WTC11 (cell line): ENCODE results near the gene RFX4. TPM values are rescaled to one million over a fixed set of nuclear protein-coding genes. Genes with fewer than 3 reads are reported as not detected.

Experiments used
- ATAC-seq: fragments of 200-7000 bp; cut with Tn5 transposase; 2 replicates; pipeline ENCODE4 v1.10.0; 2021; ENCODE audit warnings: mild to moderate bottlenecking, moderate library complexity
- CTCF ChIA-PET: fragments of 300-600 bp; sonication (Branson Sonifier 250); formaldehyde crosslinking; loops from one replicate; lab custom pipeline; 2021; ENCODE audit warnings: antibody characterized with exemption; lab: Charles Lee
- POLR2A ChIA-PET: fragments of 350-600 bp; sonication (Branson Sonifier 250); formaldehyde crosslinking; loops from one replicate; lab custom pipeline; 2021; ENCODE audit warnings: antibody characterized with exemption; lab: Charles Lee
- DNase-seq: peaks from one replicate; pipeline ENCODE4 v3.0.0; 2021; ENCODE audit warnings: low spot score
- H3K27ac Mint-ChIP-seq: 2 replicates; pipeline ENCODE4 v1.8.0; 2021; ENCODE audit warnings: mixed read lengths
- H3K27me3 Mint-ChIP-seq: 2 replicates; pipeline ENCODE4 v1.8.0; 2021; ENCODE audit warnings: low read depth, mild to moderate bottlenecking, moderate library complexity, mixed read lengths
- H3K36me3 Mint-ChIP-seq: 2 replicates; pipeline ENCODE4 v1.8.0; 2021; ENCODE audit warnings: mixed read lengths
- H3K4me1 Mint-ChIP-seq: 2 replicates; pipeline ENCODE4 v1.8.0; 2022; ENCODE audit warnings: mixed read lengths
- H3K4me3 Mint-ChIP-seq: 2 replicates; pipeline ENCODE4 v1.8.0; 2021; ENCODE audit warnings: mild to moderate bottlenecking, moderate library complexity, mixed read lengths
- H3K9me3 Mint-ChIP-seq: 2 replicates; pipeline ENCODE4 v1.8.0; 2021; ENCODE audit warnings: mixed read lengths
- CBFB ChIP-seq: sonication (generic); formaldehyde crosslinking; IDR thresholded peaks from 2 replicates; pipeline ENCODE4 v1.8.1; 2022; ENCODE audit warnings: mild to moderate bottlenecking, low read depth, missing genetic modification reagents
- HMGA2 ChIP-seq: fragments of 250-450 bp; sonication (Bioruptor Pico); IDR thresholded peaks from 2 replicates; pipeline ENCODE4 v1.4.0; 2021; ENCODE audit warnings: mild to moderate bottlenecking, moderate library complexity
- NFE2L1 ChIP-seq: sonication (generic); formaldehyde crosslinking; IDR thresholded peaks from 2 replicates; pipeline ENCODE4 v1.8.1; 2023; ENCODE audit warnings: missing genetic modification reagents
- SMAD3 ChIP-seq: sonication (generic); formaldehyde crosslinking; IDR thresholded peaks from 2 replicates; pipeline ENCODE4 v1.8.0; 2022; ENCODE audit warnings: missing genetic modification reagents, mild to moderate bottlenecking, borderline replicate concordance
- TEAD1 ChIP-seq: sonication (generic); formaldehyde crosslinking; IDR thresholded peaks from 2 replicates; pipeline ENCODE4 v1.8.0; 2022; ENCODE audit warnings: mild to moderate bottlenecking, missing genetic modification reagents
- ZBTB21 ChIP-seq: sonication (generic); formaldehyde crosslinking; IDR thresholded peaks from 2 replicates; pipeline ENCODE4 v1.8.1; 2023; ENCODE audit warnings: mild to moderate bottlenecking, missing genetic modification reagents, borderline replicate concordance
- ZNF232 ChIP-seq: sonication (generic); formaldehyde crosslinking; IDR thresholded peaks from 2 replicates; pipeline ENCODE4 v1.8.0; 2022; ENCODE audit warnings: mild to moderate bottlenecking, missing genetic modification reagents
- ZNF423 ChIP-seq: fragments of 250-450 bp; sonication (Bioruptor Pico); IDR thresholded peaks from 2 replicates; pipeline ENCODE4 v2.1.2; 2022; ENCODE audit warnings: mild to moderate bottlenecking, moderate library complexity
- total RNA-seq: library from RNA; stranded (reverse); gene quantifications from 3 replicates; pipeline ENCODE4 v1.2.3, GENCODE V29; 2021
- TF ChIP-seq, protein P1 (sequence below): sonication (generic); formaldehyde crosslinking; IDR thresholded peaks from 2 replicates; pipeline ENCODE4 v1.8.1; 2023; ENCODE audit warnings: mild to moderate bottlenecking, moderate library complexity, missing genetic modification reagents
- TF ChIP-seq, protein P2 (sequence below): sonication (generic); formaldehyde crosslinking; IDR thresholded peaks from 2 replicates; pipeline ENCODE4 v1.8.1; 2022; ENCODE audit warnings: mild to moderate bottlenecking, moderate library complexity, missing genetic modification reagents
- TF ChIP-seq, protein P3 (sequence below): sonication (generic); formaldehyde crosslinking; IDR thresholded peaks from 2 replicates; pipeline ENCODE4 v1.8.0; 2022; ENCODE audit warnings: mild to moderate bottlenecking, missing genetic modification reagents
- TF ChIP-seq, protein P4 (sequence below): sonication (generic); formaldehyde crosslinking; IDR thresholded peaks from 2 replicates; pipeline ENCODE4 v1.8.0; 2022; ENCODE audit warnings: mild to moderate bottlenecking, missing genetic modification reagents
- TF ChIP-seq, protein P5 (sequence below): sonication (generic); formaldehyde crosslinking; IDR thresholded peaks from 2 replicates; pipeline ENCODE4 v1.8.0; 2023; ENCODE audit warnings: mild to moderate bottlenecking, missing genetic modification reagents
- TF ChIP-seq, protein P6 (sequence below): fragments of 250-450 bp; sonication (Bioruptor Pico); IDR thresholded peaks from 2 replicates; pipeline ENCODE4 v1.9.0; 2021; ENCODE audit warnings: moderate library complexity, mild to moderate bottlenecking, inconsistent platforms, borderline replicate concordance
- TF ChIP-seq, protein P7 (sequence below): sonication (generic); formaldehyde crosslinking; IDR thresholded peaks from 2 replicates; pipeline ENCODE4 v1.8.1; 2023; ENCODE audit warnings: mild to moderate bottlenecking, missing genetic modification reagents
- TF ChIP-seq, protein P8 (sequence below): fragments of 250-450 bp; sonication (Bioruptor Pico); IDR thresholded peaks from 2 replicates; pipeline ENCODE4 v1.9.0; 2021; ENCODE audit warnings: mild to moderate bottlenecking
- TF ChIP-seq, protein P9 (sequence below): fragments of 250-450 bp; sonication (Bioruptor Pico); IDR thresholded peaks from 2 replicates; pipeline ENCODE4 v1.9.0; 2021; ENCODE audit warnings: mild to moderate bottlenecking
- TF ChIP-seq, protein P10 (sequence below): fragments of 200-600 bp; IDR thresholded peaks from 2 replicates; pipeline ENCODE4 v1.8.0; 2022; ENCODE audit warnings: antibody characterized with exemption

RFX4 gene
- total RNA-seq, 1 experiment from 2014 or later = 0.26 TPM

DNA sequence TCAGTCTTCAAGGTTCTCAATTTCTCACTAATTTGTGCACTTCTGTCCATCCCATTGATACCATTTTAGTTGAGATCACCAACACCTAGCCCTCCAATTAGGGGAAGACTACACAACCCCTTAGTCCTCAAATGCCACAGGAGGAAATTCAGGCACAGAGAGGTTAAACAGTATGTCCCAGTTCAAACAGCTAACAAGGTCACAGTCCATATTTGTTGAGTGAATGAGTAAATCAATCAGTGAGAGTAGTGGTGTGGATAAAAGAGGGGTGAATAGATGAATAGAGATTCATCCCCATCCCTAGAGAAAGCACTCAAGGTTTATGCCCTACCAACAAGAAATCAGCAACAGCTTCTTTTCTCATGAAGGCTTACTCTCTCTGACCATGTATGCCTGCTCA lies 97.5 kb downstream of the RFX4 start (continued):
- TF ChIP-seq, protein P1, sequence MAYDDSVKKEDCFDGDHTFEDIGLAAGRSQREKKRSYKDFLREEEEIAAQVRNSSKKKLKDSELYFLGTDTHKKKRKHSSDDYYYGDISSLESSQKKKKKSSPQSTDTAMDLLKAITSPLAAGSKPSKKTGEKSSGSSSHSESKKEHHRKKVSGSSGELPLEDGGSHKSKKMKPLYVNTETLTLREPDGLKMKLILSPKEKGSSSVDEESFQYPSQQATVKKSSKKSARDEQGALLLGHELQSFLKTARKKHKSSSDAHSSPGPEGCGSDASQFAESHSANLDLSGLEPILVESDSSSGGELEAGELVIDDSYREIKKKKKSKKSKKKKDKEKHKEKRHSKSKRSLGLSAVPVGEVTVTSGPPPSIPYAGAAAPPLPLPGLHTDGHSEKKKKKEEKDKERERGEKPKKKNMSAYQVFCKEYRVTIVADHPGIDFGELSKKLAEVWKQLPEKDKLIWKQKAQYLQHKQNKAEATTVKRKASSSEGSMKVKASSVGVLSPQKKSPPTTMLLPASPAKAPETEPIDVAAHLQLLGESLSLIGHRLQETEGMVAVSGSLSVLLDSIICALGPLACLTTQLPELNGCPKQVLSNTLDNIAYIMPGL = no peak
- no peak for TF ChIP-seq CBFB (CRISPR knock-in tag)
- TF ChIP-seq SMAD3 (CRISPR knock-in tag) = no peak
- no peak for TF ChIP-seq ZBTB21 (CRISPR knock-in tag)
- TF ChIP-seq ZNF423 = no peak
- TF ChIP-seq, protein P2, sequence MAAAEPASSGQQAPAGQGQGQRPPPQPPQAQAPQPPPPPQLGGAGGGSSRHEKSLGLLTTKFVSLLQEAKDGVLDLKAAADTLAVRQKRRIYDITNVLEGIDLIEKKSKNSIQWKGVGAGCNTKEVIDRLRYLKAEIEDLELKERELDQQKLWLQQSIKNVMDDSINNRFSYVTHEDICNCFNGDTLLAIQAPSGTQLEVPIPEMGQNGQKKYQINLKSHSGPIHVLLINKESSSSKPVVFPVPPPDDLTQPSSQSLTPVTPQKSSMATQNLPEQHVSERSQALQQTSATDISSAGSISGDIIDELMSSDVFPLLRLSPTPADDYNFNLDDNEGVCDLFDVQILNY = no peak

DNA sequence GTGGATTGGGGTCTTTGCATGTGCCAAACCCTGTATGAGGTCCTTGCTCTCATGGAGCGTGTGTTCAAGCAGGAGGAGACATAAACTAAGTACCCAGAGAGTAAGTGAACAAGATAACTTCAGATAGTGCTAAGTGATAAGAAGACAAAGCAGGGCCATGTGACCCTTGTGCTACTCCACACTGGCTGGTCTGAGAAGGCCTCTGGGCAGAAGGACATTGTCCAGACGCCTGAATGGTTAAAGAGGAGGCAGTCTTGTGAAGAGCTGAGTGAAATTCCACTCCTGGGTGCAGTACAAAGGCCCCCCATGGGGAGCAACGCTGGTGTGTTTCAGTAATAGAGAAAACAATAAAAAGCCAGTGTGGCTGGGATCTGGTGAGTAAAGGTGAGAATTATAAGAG lies 98.4 kb downstream of the RFX4 start:
- ATAC-seq (peak; percentile 68), DNase-seq (no peak)
- Mint-ChIP-seq H3K36me3 (no peaks in the 10 kb centered on the region), H3K4me3 (no peak overlapping the region), H3K4me1 (peaks cover 30% of the 10 kb centered on the region), H3K9me3 (no peaks in the 10 kb centered on the region), H3K27ac (no peak overlapping the region), H3K27me3 (no peaks in the 10 kb centered on the region)
- ChIA-PET POLR2A (no interaction called here), CTCF (no interaction called here)
- TF ChIP-seq, protein P2 = no peak
- TF ChIP-seq TEAD1 (no peak), HMGA2 (CRISPR knock-in tag) (no peak), ZNF232 (CRISPR knock-in tag) (no peak), NFE2L1 (CRISPR knock-in tag) (no peak)
- TF ChIP-seq, protein P3, sequence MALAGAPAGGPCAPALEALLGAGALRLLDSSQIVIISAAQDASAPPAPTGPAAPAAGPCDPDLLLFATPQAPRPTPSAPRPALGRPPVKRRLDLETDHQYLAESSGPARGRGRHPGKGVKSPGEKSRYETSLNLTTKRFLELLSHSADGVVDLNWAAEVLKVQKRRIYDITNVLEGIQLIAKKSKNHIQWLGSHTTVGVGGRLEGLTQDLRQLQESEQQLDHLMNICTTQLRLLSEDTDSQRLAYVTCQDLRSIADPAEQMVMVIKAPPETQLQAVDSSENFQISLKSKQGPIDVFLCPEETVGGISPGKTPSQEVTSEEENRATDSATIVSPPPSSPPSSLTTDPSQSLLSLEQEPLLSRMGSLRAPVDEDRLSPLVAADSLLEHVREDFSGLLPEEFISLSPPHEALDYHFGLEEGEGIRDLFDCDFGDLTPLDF = no peak
- TF ChIP-seq, protein P4, sequence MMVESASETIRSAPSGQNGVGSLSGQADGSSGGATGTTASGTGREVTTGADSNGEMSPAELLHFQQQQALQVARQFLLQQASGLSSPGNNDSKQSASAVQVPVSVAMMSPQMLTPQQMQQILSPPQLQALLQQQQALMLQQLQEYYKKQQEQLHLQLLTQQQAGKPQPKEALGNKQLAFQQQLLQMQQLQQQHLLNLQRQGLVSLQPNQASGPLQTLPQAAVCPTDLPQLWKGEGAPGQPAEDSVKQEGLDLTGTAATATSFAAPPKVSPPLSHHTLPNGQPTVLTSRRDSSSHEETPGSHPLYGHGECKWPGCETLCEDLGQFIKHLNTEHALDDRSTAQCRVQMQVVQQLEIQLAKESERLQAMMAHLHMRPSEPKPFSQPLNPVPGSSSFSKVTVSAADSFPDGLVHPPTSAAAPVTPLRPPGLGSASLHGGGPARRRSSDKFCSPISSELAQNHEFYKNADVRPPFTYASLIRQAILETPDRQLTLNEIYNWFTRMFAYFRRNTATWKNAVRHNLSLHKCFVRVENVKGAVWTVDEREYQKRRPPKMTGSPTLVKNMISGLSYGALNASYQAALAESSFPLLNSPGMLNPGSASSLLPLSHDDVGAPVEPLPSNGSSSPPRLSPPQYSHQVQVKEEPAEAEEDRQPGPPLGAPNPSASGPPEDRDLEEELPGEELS (CRISPR knock-in tag) = no peak
- TF ChIP-seq, protein P5, sequence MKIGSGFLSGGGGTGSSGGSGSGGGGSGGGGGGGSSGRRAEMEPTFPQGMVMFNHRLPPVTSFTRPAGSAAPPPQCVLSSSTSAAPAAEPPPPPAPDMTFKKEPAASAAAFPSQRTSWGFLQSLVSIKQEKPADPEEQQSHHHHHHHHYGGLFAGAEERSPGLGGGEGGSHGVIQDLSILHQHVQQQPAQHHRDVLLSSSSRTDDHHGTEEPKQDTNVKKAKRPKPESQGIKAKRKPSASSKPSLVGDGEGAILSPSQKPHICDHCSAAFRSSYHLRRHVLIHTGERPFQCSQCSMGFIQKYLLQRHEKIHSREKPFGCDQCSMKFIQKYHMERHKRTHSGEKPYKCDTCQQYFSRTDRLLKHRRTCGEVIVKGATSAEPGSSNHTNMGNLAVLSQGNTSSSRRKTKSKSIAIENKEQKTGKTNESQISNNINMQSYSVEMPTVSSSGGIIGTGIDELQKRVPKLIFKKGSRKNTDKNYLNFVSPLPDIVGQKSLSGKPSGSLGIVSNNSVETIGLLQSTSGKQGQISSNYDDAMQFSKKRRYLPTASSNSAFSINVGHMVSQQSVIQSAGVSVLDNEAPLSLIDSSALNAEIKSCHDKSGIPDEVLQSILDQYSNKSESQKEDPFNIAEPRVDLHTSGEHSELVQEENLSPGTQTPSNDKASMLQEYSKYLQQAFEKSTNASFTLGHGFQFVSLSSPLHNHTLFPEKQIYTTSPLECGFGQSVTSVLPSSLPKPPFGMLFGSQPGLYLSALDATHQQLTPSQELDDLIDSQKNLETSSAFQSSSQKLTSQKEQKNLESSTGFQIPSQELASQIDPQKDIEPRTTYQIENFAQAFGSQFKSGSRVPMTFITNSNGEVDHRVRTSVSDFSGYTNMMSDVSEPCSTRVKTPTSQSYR (CRISPR knock-in tag) = no peak
- TF ChIP-seq, protein P6, sequence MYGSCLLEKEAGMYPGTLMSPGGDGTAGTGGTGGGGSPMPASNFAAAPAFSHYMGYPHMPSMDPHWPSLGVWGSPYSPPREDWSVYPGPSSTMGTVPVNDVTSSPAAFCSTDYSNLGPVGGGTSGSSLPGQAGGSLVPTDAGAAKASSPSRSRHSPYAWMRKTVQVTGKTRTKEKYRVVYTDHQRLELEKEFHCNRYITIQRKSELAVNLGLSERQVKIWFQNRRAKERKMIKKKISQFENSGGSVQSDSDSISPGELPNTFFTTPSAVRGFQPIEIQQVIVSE (CRISPR knock-in tag) = no peak
- TF ChIP-seq, protein P7, sequence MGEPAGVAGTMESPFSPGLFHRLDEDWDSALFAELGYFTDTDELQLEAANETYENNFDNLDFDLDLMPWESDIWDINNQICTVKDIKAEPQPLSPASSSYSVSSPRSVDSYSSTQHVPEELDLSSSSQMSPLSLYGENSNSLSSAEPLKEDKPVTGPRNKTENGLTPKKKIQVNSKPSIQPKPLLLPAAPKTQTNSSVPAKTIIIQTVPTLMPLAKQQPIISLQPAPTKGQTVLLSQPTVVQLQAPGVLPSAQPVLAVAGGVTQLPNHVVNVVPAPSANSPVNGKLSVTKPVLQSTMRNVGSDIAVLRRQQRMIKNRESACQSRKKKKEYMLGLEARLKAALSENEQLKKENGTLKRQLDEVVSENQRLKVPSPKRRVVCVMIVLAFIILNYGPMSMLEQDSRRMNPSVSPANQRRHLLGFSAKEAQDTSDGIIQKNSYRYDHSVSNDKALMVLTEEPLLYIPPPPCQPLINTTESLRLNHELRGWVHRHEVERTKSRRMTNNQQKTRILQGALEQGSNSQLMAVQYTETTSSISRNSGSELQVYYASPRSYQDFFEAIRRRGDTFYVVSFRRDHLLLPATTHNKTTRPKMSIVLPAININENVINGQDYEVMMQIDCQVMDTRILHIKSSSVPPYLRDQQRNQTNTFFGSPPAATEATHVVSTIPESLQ (CRISPR knock-in tag) = no peak
- TF ChIP-seq, protein P8, sequence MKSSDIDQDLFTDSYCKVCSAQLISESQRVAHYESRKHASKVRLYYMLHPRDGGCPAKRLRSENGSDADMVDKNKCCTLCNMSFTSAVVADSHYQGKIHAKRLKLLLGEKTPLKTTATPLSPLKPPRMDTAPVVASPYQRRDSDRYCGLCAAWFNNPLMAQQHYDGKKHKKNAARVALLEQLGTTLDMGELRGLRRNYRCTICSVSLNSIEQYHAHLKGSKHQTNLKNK = no peak
- TF ChIP-seq, protein P9, sequence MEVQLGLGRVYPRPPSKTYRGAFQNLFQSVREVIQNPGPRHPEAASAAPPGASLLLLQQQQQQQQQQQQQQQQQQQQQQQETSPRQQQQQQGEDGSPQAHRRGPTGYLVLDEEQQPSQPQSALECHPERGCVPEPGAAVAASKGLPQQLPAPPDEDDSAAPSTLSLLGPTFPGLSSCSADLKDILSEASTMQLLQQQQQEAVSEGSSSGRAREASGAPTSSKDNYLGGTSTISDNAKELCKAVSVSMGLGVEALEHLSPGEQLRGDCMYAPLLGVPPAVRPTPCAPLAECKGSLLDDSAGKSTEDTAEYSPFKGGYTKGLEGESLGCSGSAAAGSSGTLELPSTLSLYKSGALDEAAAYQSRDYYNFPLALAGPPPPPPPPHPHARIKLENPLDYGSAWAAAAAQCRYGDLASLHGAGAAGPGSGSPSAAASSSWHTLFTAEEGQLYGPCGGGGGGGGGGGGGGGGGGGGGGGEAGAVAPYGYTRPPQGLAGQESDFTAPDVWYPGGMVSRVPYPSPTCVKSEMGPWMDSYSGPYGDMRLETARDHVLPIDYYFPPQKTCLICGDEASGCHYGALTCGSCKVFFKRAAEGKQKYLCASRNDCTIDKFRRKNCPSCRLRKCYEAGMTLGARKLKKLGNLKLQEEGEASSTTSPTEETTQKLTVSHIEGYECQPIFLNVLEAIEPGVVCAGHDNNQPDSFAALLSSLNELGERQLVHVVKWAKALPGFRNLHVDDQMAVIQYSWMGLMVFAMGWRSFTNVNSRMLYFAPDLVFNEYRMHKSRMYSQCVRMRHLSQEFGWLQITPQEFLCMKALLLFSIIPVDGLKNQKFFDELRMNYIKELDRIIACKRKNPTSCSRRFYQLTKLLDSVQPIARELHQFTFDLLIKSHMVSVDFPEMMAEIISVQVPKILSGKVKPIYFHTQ (CRISPR knock-in tag) = no peak
- TF ChIP-seq, protein P10, sequence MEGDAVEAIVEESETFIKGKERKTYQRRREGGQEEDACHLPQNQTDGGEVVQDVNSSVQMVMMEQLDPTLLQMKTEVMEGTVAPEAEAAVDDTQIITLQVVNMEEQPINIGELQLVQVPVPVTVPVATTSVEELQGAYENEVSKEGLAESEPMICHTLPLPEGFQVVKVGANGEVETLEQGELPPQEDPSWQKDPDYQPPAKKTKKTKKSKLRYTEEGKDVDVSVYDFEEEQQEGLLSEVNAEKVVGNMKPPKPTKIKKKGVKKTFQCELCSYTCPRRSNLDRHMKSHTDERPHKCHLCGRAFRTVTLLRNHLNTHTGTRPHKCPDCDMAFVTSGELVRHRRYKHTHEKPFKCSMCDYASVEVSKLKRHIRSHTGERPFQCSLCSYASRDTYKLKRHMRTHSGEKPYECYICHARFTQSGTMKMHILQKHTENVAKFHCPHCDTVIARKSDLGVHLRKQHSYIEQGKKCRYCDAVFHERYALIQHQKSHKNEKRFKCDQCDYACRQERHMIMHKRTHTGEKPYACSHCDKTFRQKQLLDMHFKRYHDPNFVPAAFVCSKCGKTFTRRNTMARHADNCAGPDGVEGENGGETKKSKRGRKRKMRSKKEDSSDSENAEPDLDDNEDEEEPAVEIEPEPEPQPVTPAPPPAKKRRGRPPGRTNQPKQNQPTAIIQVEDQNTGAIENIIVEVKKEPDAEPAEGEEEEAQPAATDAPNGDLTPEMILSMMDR = no peak
